GM12873 (cell line): ENCODE data around the gene ESPL1.

Experiments
- CTCF ChIP-seq: IDR thresholded peaks from 2 replicates; pipeline ENCODE4 v1.5.1; 2012; ENCODE audit warnings: low read depth, mild to moderate bottlenecking, moderate library complexity, low read length, control low read depth; ENCODE audit not compliant: insufficient read depth; ENCODE audit errors: missing control alignments

ESPL1 gene

GRCh38 chr12:53268630-53269562 lies 797 bp downstream of the ESPL1 start:
- TF ChIP-seq CTCF: no peak

- no peak for TF ChIP-seq CTCF
Measured at GRCh38 chr12:53274445-53274844, 6.3 kb downstream of the ESPL1 start.

- no peak for TF ChIP-seq CTCF
Measured at GRCh38 chr12:53276511-53276910, 8.4 kb downstream of the ESPL1 start.

GRCh38 chr12:53277981-53278380 lies 9.9 kb downstream of the ESPL1 start:
- TF ChIP-seq CTCF: no peak

- no peak for TF ChIP-seq CTCF
Measured at GRCh38 chr12:53279283-53279869, 11.3 kb downstream of the ESPL1 start.

GRCh38 chr12:53279888-53280498 lies 11.9 kb downstream of the ESPL1 start:
- no peak for TF ChIP-seq CTCF

- TF ChIP-seq CTCF: no peak
Measured at GRCh38 chr12:53286448-53286847, 18.3 kb downstream of the ESPL1 start.
